ENCODE data around the gene HOMER1.

HOMER1 gene, protein sequence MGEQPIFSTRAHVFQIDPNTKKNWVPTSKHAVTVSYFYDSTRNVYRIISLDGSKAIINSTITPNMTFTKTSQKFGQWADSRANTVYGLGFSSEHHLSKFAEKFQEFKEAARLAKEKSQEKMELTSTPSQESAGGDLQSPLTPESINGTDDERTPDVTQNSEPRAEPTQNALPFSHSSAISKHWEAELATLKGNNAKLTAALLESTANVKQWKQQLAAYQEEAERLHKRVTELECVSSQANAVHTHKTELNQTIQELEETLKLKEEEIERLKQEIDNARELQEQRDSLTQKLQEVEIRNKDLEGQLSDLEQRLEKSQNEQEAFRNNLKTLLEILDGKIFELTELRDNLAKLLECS

DNA sequence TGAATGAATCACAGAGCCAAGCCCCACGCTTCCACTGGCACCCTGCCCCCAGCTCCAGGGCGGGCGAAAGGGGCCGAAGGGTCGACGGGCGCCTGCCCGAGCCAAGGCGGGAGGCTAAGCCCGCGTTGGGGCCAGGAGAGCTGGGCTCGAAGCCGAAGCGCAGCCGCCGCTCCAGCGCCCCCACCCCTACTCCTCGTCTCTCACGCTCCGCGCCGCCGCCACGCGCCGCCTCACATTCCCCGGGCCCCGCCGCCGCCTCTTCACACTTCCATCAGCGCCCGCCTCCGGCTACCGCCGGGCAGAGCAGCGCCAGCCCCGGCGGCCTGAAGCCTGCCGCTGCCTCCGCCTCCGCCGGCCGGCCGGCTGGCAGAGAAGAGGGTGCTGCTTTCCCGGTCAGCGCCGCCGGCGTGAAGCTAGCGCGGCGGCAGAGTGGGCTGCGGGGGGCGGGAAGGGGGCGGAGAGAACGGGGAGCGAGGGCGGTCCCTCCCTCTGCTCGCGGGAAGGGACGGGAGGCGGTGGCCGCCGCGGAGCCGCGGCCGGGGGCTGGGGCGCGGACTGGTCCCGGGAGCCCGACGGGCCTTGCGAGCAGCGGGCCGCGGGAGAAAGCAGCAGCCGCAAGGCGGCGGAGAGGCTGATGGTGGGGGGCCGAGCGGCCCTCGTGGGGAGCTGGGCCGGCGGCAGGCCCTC lies at the start of gene HOMER1:
TSS of gene HOMER1 (minus strand) at position 431 of the 687 bp plus-strand sequence. CDS start 1,360 bp downstream, outside the sequence.
- DNase-seq, result peak; percentile 27

DNA sequence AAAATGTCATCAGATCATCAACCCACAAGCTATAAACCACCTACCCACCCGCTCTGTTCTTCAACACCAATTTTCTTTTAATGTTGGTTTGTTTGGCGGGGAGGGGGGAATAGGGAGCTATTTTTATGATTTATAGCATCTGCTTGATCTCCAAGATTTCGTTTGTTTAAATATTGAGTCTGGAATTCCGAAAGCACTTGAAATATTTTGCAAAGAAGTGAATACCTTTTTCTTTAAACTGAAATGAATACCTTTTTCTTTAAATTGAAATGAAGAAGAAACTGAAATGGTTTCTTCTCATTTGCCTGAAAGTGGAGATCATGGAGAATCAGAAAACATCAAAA lies 49.3 kb upstream of the HOMER1 start:
- no peak for DNase-seq

DNA sequence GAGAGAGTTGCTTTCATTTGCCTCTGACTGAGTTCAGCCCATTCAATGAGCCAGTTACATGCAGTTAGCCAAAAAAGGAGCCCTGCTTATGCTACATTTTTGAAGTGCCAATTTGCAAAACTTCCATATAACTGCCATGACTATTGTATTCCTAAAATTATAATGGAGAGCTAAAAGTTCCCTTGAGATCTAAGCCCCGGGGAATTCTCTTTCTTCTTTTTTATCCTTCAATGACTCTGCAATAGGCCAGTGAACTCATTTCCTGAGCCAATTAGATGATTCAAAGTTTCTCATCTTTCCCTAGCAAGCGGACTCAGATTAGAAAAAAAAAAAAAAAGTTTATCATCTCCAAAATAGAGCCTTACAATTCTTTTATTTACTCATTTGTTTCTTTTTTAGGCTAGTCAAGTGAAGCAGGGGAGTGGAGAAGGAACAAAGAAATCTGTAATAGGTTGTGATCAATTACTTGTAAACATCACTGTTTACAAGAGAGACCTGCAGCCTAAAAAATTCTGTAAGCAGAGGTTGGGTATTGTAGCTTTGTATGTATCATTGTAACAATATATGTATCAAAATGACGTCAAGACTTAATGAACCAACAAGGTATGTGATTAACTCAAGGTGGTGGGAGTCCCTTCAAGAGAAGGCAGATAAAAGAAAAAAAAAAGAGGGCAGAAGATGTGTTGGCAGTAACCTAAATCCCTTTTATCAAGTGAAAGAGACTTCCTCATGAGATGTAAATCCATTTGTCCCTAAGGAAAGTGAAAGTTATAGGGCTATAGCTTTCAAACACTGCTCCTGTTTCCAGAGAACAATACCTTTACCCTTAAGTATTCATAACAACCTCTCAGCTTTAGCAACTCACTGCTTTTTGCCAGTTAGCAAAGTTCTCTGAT lies 48.7 kb upstream of the HOMER1 start:
- no peak for DNase-seq

DNA sequence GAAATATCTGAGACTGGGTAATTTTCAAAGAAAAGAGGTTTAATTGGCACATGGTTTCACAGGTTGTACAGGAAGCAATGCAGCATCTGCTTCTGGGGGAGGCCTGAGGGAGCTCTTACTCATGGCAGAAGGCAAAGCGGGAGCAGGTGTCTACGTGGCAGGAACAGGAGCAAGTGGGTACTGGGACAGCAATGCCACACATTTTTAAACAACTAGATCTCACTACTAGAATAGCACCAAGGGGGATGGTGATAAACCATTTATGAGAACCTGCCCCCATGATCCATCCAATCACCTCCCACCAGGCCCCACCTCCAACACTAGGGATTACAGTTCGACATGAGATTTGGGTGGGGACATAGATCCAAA lies 47.6 kb upstream of the HOMER1 start:
- no peak for DNase-seq

DNA sequence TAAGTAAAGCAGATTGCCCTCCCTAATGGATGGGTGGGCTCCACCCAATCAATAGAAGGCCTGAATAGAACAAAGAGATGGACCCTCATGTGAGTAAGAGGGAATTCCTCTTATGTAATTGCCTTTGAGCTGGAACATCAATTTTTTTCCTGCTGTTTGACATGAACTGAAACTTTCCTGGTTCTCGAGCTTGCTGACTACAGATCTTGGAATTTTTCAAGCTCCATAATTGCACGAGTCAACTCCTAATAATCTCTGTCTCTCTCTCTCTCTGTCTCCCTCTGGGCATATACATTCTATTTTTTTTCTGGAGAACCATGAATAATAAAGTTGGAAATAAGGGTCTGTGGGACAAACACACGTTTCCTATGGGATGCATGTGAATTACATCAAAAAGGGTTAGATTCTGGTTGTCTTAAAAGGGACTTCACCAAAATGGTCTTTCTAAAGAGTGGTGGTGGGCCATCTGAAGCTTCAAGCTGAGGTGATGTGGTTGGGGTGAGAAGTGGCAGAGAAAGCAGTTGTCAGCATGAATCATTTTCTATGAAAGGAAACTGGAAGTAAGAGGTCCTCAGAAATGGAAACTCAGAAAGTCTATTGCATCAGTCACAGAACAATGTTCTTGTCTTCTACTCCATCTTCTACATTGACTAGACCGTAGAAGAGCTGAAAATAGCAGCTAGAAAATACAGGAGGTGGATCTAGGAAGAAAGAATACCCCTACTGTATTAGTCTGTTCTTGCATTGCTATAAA lies 47.0 kb upstream of the HOMER1 start:
- no peak for DNase-seq

DNA sequence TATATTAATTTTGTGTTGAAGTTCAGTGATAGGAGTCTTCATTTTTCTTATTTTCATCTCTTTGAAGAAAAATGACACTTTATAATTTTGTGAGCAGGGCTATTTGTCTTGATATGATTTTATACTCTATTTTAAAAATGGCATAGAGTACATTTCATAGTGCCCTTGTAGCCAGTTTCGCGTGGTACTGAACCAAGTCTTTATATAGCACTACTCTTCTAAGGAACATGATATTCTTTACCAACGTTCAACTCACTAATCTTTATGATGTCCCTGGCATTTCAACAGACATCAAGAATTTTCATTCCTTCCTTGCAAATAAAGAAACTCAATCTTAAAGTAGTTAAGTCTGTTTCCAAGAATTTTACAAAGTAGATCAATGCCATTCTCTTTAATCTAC lies 41.5 kb upstream of the HOMER1 start:
- no peak for DNase-seq

DNA sequence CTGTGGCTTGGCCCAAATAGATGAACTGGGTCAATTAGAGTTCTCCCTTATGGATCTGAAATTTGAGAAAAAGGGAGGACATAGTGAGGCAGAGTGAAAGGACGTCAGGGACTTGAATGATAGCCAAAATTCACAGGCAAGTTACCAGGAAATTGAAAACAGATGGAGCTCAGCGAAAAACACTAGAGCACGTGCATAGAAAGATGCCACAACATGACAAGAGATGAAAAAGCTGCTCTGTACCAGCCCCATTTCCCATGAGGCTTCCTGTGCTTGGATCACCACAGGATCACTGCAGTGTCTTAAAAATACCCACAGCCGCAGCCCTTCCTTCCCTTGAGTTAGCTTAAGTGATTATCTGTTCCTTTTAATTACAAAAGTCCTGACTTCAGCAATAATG lies 39.0 kb upstream of the HOMER1 start:
- no peak for DNase-seq

DNA sequence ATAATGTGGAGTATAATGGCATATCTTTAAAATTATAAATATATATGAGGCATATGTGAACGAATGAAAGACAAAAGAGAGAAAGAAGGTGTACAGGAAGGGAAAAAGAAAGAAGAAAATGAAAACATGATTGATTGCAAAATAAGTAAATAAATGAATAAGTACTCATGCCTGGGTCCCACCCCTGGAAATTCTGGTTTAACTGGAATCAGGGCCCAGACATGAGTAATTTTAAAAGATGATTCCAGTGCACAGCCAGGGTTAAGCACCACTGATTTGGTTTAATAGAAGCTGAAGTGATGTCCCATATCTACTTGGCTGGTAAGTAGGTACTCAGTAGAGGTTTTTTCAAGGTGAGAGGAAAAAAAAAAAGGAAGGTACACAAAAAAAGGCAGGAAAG lies 34.0 kb upstream of the HOMER1 start:
- no peak for DNase-seq

DNA sequence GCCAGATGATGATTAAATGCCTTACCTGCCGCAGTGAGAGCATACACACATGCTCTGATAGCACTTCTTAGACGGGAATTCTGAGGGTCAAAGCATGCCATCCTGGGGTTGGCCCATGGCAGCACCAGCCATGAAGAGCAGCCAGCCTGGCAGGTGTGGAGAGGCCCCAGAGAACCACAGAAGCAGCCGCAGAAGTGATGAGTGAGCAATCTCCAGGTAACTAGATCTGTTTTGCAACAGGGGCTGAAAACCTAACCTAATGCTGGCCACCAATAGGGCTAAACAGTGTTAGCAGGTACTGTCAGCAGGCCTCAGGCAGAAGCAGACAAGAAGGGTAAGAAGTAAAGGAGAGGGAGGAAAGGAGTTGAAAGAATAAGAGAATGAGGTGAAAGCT lies 33.5 kb upstream of the HOMER1 start:
- DNase-seq, result no peak

DNA sequence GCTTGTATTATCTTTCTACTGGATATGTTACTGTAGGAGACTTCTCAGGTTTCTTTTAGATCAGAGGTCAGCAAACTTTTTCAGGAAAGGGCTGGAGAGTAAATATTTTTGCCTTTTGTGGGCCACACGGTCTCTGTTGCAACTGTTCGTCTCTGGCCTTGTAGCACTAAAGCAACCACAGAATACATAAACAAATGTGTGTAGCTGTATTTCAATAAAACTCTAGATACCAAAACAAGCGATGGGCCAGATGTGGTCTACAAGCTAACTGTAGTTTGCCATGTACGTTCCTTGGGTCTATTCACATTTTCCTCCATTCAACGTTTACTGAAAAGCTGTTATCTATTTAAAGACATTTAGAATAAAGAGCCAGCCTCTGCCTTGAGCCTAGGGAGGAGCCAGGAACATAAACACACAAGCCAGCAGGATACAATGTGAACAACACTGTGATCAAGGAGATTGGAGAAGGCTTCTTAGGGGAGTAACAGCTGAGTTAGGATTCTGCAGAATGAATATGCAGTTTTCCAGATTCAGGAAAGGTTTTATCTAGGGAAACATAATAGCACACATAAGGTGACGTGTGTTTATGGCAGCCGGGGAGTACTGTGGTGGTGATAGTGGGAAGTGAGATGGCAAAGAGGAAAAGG lies 33.0 kb upstream of the HOMER1 start:
- DNase-seq, result no peak

DNA sequence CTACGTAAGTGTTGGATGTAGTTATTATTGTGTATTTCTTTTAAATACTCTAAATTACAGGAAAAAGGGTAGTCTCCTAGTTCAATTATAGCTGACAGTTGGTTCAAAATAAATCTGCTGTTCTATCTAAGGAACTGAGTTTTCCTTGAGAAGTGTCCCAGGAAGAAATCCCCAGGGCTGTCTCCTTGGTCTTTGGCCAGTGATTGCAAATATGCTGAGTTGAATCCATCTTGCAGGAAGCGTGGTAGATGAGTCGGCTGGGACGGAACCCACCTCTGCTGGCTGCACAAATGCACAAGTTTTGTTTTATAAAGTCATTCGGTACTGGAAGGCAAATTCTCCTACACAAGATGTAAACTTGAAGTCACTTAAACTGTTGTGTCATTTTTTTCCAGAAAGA lies 30.2 kb upstream of the HOMER1 start:
- DNase-seq, result no peak

DNA sequence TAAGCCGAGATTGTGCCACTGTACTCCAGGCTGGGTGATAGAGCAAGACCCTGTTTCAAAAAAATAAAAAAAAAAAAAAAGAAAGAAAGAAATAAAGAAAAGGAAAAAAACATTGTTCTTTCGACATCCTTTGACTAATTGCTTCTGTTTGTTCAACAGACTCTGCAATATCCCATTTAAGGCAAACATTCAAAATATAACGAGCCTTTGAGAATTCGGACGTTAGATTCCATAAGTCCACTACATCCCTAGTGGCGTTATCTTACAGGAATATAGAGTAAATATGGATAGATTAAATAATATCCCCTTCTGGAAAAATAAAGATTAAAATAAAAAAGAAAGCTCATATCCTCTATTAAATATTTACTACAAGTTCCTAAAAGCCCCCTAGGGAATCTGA lies 27.0 kb upstream of the HOMER1 start:
- DNase-seq, result no peak

DNA sequence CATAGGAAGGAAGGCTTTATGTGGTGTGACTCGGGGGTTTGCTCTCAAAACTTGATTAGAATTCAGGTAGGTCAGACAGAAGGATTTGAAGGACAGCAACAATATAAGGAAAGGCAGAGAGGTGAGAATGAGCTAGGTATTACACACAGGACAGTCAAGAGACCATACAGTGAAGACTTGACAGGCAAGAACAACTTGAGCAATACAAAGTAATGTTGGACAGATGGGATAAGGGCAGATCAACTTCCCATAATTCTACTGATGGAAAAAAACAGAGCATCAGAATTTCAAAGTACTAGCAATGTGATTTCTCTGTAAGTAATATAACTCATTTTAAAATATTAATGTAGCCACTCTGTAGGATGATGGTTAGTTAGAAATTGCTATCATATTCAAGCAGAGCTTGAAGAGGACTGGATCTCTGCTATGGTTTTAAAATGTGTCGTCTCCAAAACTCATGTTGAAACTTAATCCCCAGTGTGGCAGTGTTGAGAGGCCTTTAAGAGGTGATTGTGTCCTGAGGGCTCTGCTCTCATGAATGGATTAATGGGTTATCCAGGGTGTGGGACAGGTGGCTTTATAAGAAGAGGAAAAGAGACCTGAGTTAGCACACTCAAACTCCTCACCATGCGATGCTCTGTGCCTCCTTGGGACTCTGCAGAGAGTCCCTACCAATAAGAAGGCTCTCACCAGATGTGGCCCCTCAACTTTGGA lies 22.4 kb upstream of the HOMER1 start:
- DNase-seq, result no peak

DNA sequence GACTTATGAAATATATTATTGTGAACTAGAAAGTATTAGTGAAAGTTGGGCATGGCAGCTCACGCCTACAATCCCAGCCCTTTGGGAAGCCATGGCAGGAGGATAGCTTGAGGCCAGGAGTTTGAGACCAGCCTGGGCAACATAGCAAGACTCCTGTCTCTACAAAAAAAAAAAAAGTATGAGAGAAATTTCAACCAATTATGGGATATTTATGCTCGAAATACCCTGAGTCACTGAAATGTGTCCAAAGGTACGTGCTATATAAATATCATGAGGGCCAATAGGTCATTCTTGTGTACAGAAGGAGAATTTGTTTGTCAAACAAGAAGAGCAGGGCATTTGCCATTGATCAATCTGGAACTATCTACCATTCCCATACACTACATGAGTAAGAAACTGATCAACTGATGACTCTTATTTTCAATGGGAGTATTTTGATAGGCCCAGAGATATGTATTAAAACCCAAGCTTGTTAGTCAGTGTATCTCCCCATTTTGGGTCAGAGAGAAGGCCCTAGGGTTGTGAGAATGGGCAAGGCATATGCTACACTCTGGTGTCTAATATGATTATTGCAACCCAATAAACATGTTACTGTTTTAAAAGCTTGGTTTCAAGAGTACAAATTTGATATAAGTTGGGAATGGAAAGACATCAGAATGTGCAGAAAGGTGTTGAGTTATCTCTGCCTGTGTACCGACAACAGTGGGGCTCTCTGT lies 21.7 kb upstream of the HOMER1 start:
- DNase-seq, result no peak

DNA sequence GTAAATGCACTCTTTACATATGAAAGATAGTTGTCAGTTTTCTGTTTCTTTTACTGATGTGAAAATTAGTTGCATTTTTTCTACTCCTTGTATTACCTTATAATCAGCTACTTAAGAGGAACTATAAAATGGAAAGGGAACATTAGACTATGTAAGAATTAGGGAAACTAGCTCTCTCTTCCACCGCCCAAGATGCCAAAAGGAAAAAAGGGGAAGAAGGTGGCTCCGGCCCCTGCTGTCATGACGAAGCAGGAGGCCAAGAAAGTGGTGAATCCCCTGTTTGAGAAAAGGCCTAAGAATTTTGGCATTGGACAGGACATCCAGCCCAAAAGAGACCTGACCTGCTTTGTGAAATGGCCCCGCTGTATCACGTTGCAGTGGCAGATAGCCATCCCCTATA lies 15.2 kb upstream of the HOMER1 start:
- DNase-seq, result no peak

DNA sequence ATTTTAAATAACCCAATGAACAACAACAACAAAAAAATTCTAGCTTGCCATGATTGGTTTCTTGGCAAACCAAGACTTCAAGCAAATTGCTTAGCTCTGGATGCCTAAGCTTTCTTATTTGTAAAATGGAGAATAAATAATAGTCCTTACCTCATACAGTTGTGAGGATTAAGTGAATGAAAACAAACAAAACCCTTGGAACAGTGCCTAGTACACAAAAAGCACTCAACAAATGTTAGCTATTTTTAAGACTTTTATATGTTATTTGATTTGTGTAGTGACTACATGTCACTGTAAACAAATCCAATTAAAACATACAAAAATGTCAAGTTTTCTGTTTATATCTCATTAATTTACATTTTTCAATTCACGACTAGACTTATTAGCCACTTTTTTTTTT lies 13.5 kb upstream of the HOMER1 start:
- DNase-seq, result no peak

DNA sequence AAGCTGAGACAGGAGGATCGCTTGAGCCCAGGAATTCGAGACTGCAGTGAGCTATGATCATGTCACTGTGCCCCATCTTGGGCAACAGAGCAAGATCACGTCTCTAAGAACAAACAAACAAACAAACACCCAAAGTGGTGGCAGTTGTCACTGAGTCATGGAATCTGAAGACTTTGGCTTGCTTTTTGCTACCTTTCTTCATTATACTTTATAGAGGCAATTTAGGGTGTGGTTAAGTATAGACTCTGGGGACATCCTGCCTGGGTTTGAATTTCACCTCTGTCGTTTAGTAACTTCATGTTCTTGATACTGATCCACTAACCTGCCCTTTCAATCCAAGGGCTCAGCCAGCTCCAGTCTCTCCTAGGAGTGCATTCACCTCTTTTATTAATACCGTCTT lies 13.0 kb upstream of the HOMER1 start:
- DNase-seq, result no peak

DNA sequence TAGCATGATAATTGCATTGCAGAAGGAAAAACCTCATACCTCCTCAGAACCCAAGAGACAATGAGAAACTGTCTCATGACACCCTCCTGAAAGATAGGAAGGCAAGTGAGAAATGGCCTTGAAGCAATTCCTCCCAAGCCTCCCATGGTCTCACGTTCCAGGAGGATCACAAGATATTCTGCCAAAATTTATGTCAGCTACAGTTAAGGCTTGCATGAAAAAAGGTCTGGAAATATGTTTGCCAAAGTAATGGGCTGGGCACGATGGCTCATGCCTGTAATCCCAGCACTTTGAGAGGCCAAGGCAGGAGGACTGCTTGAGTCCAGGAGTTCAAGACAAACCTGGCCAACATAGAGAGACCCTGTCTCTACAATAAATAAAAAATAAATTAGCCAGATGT lies 12.6 kb upstream of the HOMER1 start:
- no peak for DNase-seq

DNA sequence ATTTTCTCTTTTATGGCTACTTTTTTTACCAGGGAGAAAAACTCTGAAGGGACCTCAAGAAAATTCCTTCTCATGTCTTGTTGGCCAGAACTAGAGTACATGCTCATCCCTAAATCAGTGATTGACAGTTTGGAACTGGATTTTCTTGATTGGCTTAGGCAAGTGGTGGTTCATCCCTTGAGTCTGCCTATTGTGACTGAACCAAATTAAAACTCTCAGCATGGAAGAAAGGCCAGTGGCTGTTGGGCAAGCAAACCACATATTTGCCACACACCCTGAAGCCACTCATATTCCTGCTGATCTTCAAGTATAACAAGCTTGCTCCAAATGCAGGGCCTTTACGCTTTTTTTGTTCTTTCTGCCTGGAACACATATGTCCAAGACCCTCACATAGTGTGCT lies 7.2 kb upstream of the HOMER1 start:
- no peak for DNase-seq

DNA sequence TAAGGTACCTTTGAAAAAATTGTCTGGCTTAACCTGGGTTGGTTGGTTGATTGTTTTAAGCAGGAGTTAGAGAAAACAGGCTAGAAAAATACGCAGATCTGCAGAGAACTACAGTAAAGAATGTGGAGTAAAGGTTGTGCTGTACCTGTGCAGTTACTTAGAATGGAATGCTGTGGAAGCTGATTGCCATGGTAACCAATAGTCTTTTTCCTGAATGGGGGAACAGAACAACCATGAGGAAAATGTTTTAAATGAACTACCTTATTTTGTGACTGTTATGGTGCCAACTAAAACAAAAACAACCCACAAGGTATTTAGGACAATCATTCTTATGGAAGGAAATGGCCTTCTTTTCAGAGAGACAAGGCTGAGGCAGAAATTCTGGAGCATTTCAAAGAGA lies 4.8 kb upstream of the HOMER1 start:
- no peak for DNase-seq

DNA sequence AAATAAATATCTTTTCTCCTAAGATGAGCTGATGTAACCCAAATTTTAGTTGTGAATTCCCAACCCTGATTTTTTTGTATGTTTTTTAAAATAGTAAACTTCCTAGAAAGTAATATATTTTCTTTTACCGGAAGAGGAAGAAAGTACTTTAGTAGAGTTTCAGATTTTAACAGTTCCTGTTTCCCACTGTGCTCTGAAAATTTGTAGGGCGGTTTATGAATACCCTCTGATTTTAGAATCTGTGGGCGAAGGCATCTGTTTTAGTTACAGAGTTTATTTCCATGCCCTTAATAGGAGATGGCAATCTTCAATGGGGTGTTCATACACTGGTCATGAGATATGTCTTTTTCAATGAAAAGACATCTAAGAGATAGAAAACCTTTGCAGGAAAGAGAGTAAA lies 3.7 kb upstream of the HOMER1 start:
- no peak for DNase-seq
